GM23338 (cell line): ENCODE data around the gene TTC28.
"Not testable (repeated sequence)": the region's sequence is repeated elsewhere in the genome, so short reads cannot be mapped to it uniquely, and the experiment has no call there.

Experiments
- CTCF ChIP-seq, 2 experiments: fragments of 200-600 bp in 1 of 2; sonication (generic) in 1 of 2; conservative IDR thresholded peaks; 2 replicates each; pipeline versions ENCODE4 v1.5.1 to v1.6.1; 2016 to 2017; ENCODE audit warnings: antibody characterized with exemption in 2 of 2, low read depth in 2 of 2, mild to moderate bottlenecking in 2 of 2, moderate library complexity in 1 of 2
- EZH2 ChIP-seq: fragments of 200-600 bp; sonication (generic); IDR thresholded peaks from one replicate; pipeline ENCODE4 v1.8.0; 2017; ENCODE audit warnings: antibody characterized with exemption, mild to moderate bottlenecking, low read depth; ENCODE audit not compliant: unreplicated experiment
- EZH2phosphoT487 ChIP-seq: fragments of 200-600 bp; sonication (generic); IDR thresholded peaks from one replicate; pipeline ENCODE4 v1.8.1; 2018; ENCODE audit warnings: antibody characterized with exemption; ENCODE audit not compliant: unreplicated experiment
- JUNB ChIP-seq: IDR thresholded peaks from one replicate; pipeline ENCODE4 v1.6.1; 2016; ENCODE audit warnings: antibody characterized with exemption; ENCODE audit not compliant: unreplicated experiment
- POLR2AphosphoS5 ChIP-seq: IDR thresholded peaks from 2 replicates; pipeline ENCODE4 v1.6.1; 2016; ENCODE audit warnings: antibody characterized with exemption, low read depth
- REST ChIP-seq: IDR thresholded peaks from one replicate; pipeline ENCODE4 v1.6.1; 2018; ENCODE audit warnings: antibody characterized with exemption; ENCODE audit not compliant: unreplicated experiment

GRCh38 chr22:28209457-28209856 is 470.2 kb downstream of the TTC28 start:
- not testable (repeated sequence) for TF ChIP-seq EZH2; CTCF (conservative IDR thresholded peaks at IDR 0.05; ENCODE audit: low read depth in 2 of 2); REST; POLR2AphosphoS5; EZH2phosphoT487; JUNB
